ENCODE measurements around the gene MFSD6. TPM values are rescaled to one million over a fixed set of nuclear protein-coding genes. Genes with fewer than 3 reads are reported as not detected.

The MFSD6 gene
- total and polyA plus RNA-seq, 12 donors: 9.3 to 253 (median 93.4) TPM

- intact Hi-C loops (cut with DNase I): loop anchor here (5.0 to 10.0 kb wide), 2 partner anchors 129 to 132 kb away; no protein-coding TSS in a partner anchor
- H3K27ac ChIP-seq: no peak overlapping the region
Observed at GRCh38 chr2:190513877-190514276, 105.7 kb downstream of the MFSD6 start.

GRCh38 chr2:190514676-190515075 is 106.5 kb downstream of the MFSD6 start:
- no peak for DNase-seq
- H3K4me1 ChIP-seq (replicated peaks in 1 of 2): no peaks in the 10 kb centered on the region
- intact Hi-C loops (cut with DNase I): loop anchor here (5.0 to 10.0 kb wide), 2 partner anchors 130 to 132 kb away; no protein-coding TSS in a partner anchor
- WGBS, 4 donors: 92 to 100% (median 100%) methylated on average over 1 of the region's 1 CpG
- TF ChIP-seq POLR2A (IDR thresholded peaks at IDR 0.05): no peak
- no peak for TF ChIP-seq CTCF (IDR thresholded peaks at IDR 0.05)
- no peaks in the 10 kb centered on the region for H3K9me3 ChIP-seq (replicated peaks in 1 of 3)
- H3K4me3 ChIP-seq: no peak overlapping the region
- H3K27ac ChIP-seq: no peak overlapping the region
- H3K36me3 ChIP-seq (replicated peaks in 1 of 2): peaks cover 0 to 4% of the 10 kb centered on the region in 2 donors
- H3K27me3 ChIP-seq: no peaks in the 10 kb centered on the region

More at GRCh38 chr2:190513877-190514276, 105.7 kb downstream of the MFSD6 start:
- Histone ChIP-seq H3K4me1 (replicated peaks in 1 of 2) (no peaks in the 10 kb centered on the region), H3K9me3 (replicated peaks in 1 of 3) (no peaks in the 10 kb centered on the region), H3K36me3 (replicated peaks in 1 of 2) (peaks cover 0 to 4% of the 10 kb centered on the region in 2 donors), H3K27me3 (no peaks in the 10 kb centered on the region), H3K4me3 (no peak overlapping the region)
- WGBS, 4 donors: 77 to 86% (median 82%) methylated on average over 2 of the region's 2 CpGs
- no peak for TF ChIP-seq POLR2A (IDR thresholded peaks at IDR 0.05)
- no peak for TF ChIP-seq CTCF (IDR thresholded peaks at IDR 0.05)
- DNase-seq: no peak

GRCh38 chr2:190515687-190516086 is 107.5 kb downstream of the MFSD6 start:
- no peaks in the 10 kb centered on the region for H3K4me1 ChIP-seq (replicated peaks in 1 of 2)
- no peaks in the 10 kb centered on the region for H3K27me3 ChIP-seq
- H3K9me3 ChIP-seq (replicated peaks in 1 of 3): no peaks in the 10 kb centered on the region
- H3K36me3 ChIP-seq (replicated peaks in 1 of 2): peaks cover 0 to 4% of the 10 kb centered on the region in 2 donors
- no peak overlapping the region for H3K27ac ChIP-seq
- DNase-seq: no peak
- 89 to 97% (median 91%) methylated on average over 1 of the region's 1 CpG for WGBS, 4 donors
- intact Hi-C loops (cut with DNase I): loop anchor here in 1 of 2 donors (10.0 kb wide), 1 partner anchor 131 kb away; no protein-coding TSS in a partner anchor
- no peak overlapping the region for H3K4me3 ChIP-seq
- no peak for TF ChIP-seq CTCF (IDR thresholded peaks at IDR 0.05)
- no peak for TF ChIP-seq POLR2A (IDR thresholded peaks at IDR 0.05)

- Histone ChIP-seq H3K9me3 (replicated peaks in 1 of 3) (no peaks in the 10 kb centered on the region), H3K36me3 (replicated peaks in 1 of 2) (peaks cover 0 to 4% of the 10 kb centered on the region in 2 donors), H3K4me3 (no peak overlapping the region), H3K27ac (no peak overlapping the region), H3K27me3 (no peaks in the 10 kb centered on the region), H3K4me1 (replicated peaks in 1 of 2) (no peaks in the 10 kb centered on the region)
- TF ChIP-seq CTCF (IDR thresholded peaks at IDR 0.05): no peak
- TF ChIP-seq POLR2A (IDR thresholded peaks at IDR 0.05): no peak
- 63 to 80% (median 76%) methylated on average over 2 of the region's 2 CpGs for WGBS, 4 donors
- DNase-seq: no peak
- intact Hi-C loops (cut with DNase I): loop anchor here in 1 of 2 donors (10.0 kb wide), 1 partner anchor 133 kb away; no protein-coding TSS in a partner anchor
Observed at GRCh38 chr2:190517468-190517867, 109.3 kb downstream of the MFSD6 start.
